ENCODE measurements around the gene PIP5KL1.

The PIP5KL1 gene

GRCh38 chr9:127875306-127875966 lies 55.1 kb downstream of the PIP5KL1 start:
- TF ChIP-seq, protein P1, sequence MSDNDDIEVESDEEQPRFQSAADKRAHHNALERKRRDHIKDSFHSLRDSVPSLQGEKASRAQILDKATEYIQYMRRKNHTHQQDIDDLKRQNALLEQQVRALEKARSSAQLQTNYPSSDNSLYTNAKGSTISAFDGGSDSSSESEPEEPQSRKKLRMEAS (IDR thresholded peaks at IDR 0.05): no peak
- TF ChIP-seq EGR1 (IDR thresholded peaks at IDR 0.05) (no peak), EP300 (IDR thresholded peaks at IDR 0.05; ENCODE audit: borderline replicate concordance) (no peak), TCF12 (IDR thresholded peaks at IDR 0.05; ENCODE audit: low read depth) (no peak), TEAD4 (IDR thresholded peaks at IDR 0.05) (no peak), CEBPB (IDR thresholded peaks at IDR 0.05) (no peak)

DNA sequence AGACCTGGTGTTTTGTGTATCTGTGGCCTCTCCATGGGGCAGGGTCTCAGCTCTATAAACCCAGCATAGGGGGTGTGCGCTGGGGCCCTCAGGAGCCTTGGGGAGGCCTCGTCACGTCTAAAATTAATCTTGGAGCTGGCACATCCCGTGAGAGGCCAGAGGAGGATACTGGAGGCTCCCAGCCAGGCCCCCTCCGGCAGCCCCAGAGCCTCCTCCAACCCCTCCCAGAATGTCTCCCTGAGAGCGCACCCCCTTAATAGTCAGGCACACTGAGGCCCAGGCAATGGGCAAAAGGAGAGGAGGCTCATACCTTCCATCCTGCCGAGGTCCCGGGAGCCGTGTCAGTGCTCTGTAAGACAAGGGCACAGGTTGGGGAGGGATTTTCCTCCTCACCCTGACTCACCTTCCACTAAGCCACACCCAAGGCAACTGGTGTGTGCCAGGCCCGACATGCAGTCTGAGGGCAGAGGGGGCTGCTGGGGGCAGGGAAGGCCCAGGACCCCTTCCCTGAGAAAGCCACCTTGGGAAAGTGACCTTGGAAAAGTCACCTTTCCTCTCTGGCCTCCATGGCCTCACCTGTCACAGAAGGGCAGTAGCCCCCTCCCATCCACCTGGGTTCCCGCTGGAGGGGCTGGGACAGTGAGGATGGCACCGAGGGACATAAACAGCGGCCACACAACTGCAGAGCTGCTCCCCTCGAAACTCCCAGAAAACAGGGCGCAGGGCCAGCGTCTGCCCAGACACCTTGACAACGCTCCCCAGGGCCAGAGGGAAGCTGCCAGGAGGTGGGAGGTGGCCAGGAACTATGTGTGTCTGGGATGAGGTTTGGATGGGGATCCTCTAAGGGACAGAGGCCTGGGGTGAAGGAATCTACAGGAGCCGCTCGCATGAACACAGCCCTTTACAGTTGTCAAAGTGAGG lies 56.0 kb downstream of the PIP5KL1 start:
- TF ChIP-seq CREB1 (IDR thresholded peaks at IDR 0.05; ENCODE audit: low read depth): no peak
- no peak for TF ChIP-seq USF1 (IDR thresholded peaks at IDR 0.05)
- no peak for TF ChIP-seq TEAD4 (IDR thresholded peaks at IDR 0.05)
- no peak for TF ChIP-seq CEBPB (IDR thresholded peaks at IDR 0.05)
- TF ChIP-seq ZBTB7A (IDR thresholded peaks at IDR 0.05; ENCODE audit: low read depth): no peak

DNA sequence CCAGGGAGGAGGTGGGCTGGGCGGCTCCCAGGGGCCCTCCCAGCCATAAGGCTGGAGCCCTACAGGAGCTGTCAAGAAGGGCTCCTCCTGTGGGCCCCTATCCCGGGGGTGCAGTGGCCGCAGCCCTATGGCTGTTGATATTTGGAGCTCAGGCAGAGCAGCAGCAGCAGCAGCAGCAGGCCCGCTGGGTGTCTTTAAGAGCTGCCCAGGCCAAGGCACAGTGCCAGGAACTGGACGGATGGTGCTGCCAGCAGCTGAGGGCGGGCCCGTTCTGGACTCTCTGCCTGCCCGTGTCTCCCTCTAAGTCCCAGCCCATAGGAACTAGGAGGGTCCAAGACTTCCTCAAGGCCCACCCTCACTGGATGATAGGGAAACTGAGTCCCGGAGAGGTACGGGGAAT lies 56.7 kb downstream of the PIP5KL1 start:
- TF ChIP-seq YY1 (IDR thresholded peaks at IDR 0.05; ENCODE audit: low read depth): no peak
- no peak for TF ChIP-seq REST (IDR thresholded peaks at IDR 0.05; ENCODE audit: low read depth)
- TF ChIP-seq ZBTB7A (IDR thresholded peaks at IDR 0.05; ENCODE audit: low read depth): no peak
- TF ChIP-seq EGR1 (IDR thresholded peaks at IDR 0.05): no peak
- no peak for TF ChIP-seq RAD21 (IDR thresholded peaks at IDR 0.05; ENCODE audit: low read depth)
- TF ChIP-seq, protein P1 (IDR thresholded peaks at IDR 0.05): no peak

DNA sequence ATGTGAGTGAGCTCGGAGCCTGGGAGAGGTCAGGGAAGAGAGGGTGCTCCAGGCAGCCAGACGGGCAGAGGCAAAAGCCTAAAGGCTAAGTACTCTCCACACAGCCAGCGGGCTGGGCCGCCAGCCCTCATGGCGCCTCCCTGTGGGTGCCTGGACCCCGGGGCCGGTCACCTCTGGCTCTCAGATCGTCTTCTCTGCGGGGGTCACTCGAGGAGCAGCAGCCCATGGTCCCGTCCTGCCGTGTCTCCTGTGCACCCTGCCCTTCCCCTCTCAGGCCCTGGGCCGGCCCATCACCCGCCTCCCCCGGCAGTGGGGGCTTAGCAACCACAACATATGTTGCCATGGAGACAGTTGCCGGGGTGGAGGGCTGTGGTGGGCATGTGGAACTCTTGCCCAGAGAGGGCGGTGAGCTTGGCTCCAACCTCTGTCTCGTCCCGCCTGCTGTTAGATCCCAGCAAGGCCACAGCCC lies 57.3 kb downstream of the PIP5KL1 start:
- no peak for TF ChIP-seq CREB1 (IDR thresholded peaks at IDR 0.05; ENCODE audit: low read depth)
- TF ChIP-seq FOXM1 (IDR thresholded peaks at IDR 0.05; ENCODE audit: borderline replicate concordance, low read depth): no peak
- no peak for TF ChIP-seq ZBTB7A (IDR thresholded peaks at IDR 0.05; ENCODE audit: low read depth)
- no peak for TF ChIP-seq USF1 (IDR thresholded peaks at IDR 0.05)
- no peak for TF ChIP-seq NFIC (IDR thresholded peaks at IDR 0.05)
- TF ChIP-seq RAD21 (IDR thresholded peaks at IDR 0.05; ENCODE audit: low read depth): no peak
- TF ChIP-seq TEAD4 (IDR thresholded peaks at IDR 0.05): no peak
- TF ChIP-seq EGR1 (IDR thresholded peaks at IDR 0.05): no peak
- TF ChIP-seq, protein P1 (IDR thresholded peaks at IDR 0.05): no peak
- no peak for TF ChIP-seq CEBPB (IDR thresholded peaks at IDR 0.05)
- TF ChIP-seq YY1 (IDR thresholded peaks at IDR 0.05; ENCODE audit: low read depth): no peak
- no peak for TF ChIP-seq TAF1 (IDR thresholded peaks at IDR 0.05; ENCODE audit: low read depth)
- TF ChIP-seq TCF12 (IDR thresholded peaks at IDR 0.05; ENCODE audit: low read depth): no peak
- TF ChIP-seq EP300 (IDR thresholded peaks at IDR 0.05; ENCODE audit: borderline replicate concordance): no peak
- TF ChIP-seq REST (IDR thresholded peaks at IDR 0.05; ENCODE audit: low read depth): no peak

GRCh38 chr9:127872369-127873222 lies 58.0 kb downstream of the PIP5KL1 start:
- TF ChIP-seq EP300 (IDR thresholded peaks at IDR 0.05; ENCODE audit: borderline replicate concordance): no peak
- TF ChIP-seq EGR1 (IDR thresholded peaks at IDR 0.05): no peak
- TF ChIP-seq YY1 (IDR thresholded peaks at IDR 0.05; ENCODE audit: low read depth): no peak
- no peak for TF ChIP-seq NFIC (IDR thresholded peaks at IDR 0.05)
- TF ChIP-seq CREB1 (IDR thresholded peaks at IDR 0.05; ENCODE audit: low read depth): no peak
- TF ChIP-seq TAF1 (IDR thresholded peaks at IDR 0.05; ENCODE audit: low read depth): no peak
- TF ChIP-seq ZBTB7A (IDR thresholded peaks at IDR 0.05; ENCODE audit: low read depth): no peak
